HG02623 (cell line): ENCODE results near the gene FRMD4B.

Source experiments
- ATAC-seq: cut with Tn5 transposase; IDR thresholded peaks from one replicate; pipeline ENCODE4 v1.9.1; 2021; ENCODE audit warnings: moderate library complexity; ENCODE audit not compliant: unreplicated experiment

The FRMD4B gene

DNA sequence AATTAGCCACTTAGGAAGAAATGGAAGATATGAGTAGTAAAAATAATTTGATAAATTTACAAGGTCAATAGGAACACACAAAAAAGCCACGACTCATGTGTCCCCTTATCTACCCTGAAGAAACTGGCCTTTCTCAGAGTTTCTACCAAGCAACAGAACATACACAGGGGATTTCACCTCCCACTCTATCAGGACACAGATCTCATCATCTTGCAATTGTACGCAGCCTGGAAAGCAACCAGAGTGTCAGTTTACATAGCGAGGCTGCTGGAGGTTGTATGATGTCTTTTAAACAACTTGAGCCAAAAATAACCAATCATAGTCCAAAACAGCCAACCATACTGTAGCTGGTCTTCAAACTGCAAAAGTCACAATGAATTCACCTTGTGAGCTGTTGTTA is 243.8 kb downstream of the FRMD4B start:
- ATAC-seq: no peak

- ATAC-seq: no peak
Measured at GRCh38 chr3:69141313-69141712, 244.6 kb downstream of the FRMD4B start.

DNA sequence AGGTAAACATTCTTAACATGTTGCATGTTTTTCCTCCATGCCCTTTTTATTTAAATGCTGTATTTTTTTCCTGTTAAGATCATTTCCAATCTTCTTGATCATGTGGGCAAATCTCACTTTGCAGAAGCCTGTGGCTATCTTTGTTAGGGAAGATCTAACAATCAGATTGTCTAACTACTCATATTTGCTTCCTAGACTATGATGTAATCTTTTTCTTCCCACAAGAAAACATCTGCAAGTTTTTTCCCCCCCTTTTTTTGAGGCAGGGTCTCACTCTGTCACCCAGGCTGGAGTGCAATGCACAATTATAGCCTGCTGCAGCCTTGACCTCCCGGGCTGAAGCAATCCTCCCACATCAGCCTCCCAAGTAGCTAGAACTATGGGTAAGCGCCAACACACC is 248.5 kb downstream of the FRMD4B start:
- ATAC-seq: no peak

GRCh38 chr3:69137005-69137404 is 248.9 kb downstream of the FRMD4B start:
- ATAC-seq: no peak

- peak; percentile 92 for ATAC-seq
Measured at GRCh38 chr3:69130689-69131088, 255.2 kb downstream of the FRMD4B start.

DNA sequence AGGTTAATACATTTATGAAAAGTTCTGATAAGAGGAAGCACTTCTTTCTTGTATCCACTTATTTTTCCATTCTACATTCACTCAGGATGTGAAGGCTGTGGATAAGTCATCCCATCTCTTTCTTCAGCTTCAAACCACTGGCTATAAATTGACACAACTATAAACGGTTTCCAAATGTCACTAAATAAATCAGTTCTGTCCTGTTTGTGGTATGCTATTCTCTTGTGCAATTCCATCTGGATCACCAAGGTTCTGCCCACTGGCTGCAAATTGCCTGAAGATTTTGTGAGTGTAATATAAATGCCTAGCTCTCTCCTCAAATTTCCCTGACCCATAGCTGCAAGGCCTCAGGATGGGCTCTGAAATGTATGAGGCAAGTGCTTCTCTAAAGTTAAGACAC is 256.4 kb downstream of the FRMD4B start:
- ATAC-seq: no peak

DNA sequence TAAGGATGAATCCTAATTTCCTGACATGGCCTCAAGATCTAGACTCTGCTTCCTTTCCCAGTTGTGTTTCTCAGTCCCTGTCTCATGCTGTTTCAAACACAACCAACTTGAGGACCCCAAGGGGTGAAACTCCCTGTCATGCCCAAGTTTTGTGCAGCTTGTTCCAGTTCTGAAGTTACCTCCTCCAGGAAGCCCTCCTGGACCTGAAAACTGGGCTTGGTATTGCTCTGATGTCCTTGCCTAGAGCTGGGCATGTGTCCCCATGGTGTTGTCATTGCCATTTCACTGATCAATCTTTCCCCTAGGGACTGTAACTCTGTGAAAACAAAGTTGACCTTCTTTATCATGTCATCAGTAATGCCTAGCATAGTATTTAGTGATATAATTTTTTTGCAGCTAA is 257.4 kb downstream of the FRMD4B start:
- ATAC-seq: no peak

DNA sequence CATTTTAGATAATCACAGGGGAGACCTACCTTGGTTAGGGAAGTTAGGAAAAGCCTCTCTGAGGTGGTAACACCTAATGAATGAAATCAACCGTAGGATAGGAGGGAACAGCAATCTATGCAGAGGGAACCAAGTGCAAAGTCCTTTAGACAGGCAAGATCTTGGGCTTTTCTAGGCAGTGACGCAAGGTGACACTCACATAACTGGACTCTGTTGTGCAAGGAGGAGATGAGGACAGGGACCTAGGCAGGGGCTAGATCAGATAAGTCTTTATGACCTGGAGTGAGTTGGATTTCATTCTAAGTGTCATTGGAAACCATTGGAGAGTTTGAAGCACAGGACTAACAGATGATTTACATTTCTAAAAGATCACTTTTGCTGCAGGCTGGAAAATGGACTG is 258.9 kb downstream of the FRMD4B start:
- no peak for ATAC-seq

DNA sequence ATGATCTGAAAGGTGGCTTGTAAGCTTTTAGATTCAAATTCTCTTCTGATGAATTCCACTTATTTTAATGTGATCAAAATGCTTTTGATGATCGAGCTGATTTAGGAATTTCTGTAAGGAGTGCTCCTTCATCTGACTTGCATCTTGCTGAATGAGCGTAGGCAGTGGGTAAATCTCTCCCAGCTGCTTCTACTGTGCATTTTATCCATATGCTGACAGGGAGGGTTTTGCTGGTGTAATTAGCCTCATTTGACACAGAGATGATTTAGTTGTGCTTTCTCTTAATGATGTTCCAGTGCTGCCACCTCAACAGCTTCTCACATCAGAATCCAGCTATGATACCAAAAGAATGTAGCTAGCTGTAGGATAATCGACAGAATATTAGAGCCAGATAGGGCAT is 259.7 kb downstream of the FRMD4B start:
- no peak for ATAC-seq

- no peak for ATAC-seq
Measured at GRCh38 chr3:69122403-69122802, 263.5 kb downstream of the FRMD4B start, which contains the start of gene LMOD3. Gene LMOD3 (minus strand): TSS chr3:69122595. CDS start chr3:69122386, 209 bp downstream.

DNA sequence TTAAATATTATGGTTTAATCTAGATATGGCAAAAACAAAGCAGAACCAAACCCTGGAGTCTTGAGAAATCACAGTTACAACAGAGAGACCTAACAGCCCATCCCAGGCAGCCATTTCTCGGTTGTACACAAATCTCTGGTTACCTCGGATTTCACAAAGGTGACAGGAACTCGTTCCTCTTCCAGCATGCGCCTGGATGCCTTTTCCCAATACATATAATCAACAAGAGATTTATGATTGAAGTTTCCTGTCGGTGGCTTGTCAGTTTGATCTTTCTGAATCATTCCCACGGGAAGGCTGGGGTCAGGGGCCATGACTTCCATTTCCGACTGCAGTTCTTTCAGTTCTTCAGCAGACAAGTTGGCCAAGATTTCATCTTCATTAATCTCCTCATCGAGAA is 263.9 kb downstream of the FRMD4B start:
- ATAC-seq: no peak

DNA sequence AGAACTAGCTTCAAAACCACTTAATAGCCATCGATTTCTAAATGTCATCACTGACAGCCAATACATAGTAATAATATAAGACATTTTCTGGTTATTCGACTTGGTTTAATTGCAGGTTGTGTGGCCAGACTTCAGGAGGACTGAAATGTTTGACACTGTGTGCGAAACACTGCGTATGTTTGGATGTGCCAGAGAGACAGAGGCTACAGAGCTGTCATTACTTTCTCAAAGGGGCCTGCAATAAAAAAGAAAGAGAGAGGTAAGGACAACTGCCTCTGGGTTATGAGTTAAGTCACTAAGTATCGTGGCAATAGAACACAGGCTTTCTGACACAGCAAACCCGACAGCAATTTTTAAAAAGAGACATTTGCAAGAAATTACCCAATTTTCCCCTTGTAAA is 264.4 kb downstream of the FRMD4B start:
- ATAC-seq: no peak

DNA sequence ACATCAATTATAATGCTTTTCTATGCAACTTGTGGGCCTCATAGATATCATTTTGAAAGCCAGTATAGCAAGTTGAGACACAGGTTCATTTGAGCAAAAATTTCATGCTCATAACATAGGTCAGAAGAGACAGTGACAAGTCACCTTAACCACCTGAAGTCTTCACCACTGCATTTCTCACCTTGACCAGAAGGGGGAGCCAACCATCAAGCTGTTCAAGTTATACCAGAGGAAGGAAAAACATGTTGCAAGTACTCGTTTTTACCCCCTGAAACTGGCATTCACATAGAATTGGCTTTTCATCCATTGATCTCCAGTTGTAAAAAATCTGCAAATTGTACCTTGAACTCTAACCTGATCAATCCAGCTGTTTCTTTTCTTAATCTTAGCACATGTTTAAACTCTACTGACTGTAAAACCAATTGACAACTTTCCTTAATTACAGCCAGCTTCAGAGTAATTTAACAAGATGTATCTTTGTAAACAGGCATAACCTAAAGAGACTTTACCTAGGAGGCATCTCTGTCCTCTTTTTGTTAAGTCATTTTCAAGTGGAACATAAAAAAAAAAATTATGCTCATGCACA is 264.9 kb downstream of the FRMD4B start:
- peak; percentile 78 for ATAC-seq
